SK-N-SH treated with all-trans-retinoic acid at 6 μM for 48 hours (cell line): ENCODE results near the gene PTPRB.

Experiments used
- ATAC-seq: fragments of 200-7000 bp; cut with Tn5 transposase; 3 replicates; pipeline ENCODE4 v1.9.1; 2020; ENCODE audit warnings: mild to moderate bottlenecking, moderate library complexity
- ARNTL ChIP-seq: fragments of 450-650 bp; formaldehyde crosslinking; IDR thresholded peaks from 2 replicates; pipeline ENCODE4 v1.5.0; 2020; ENCODE audit warnings: low read depth, mild to moderate bottlenecking, moderate library complexity, borderline replicate concordance
- BACH2 ChIP-seq: fragments of 250-450 bp; sonication (Bioruptor Pico); IDR thresholded peaks from 2 replicates; pipeline ENCODE4 v1.9.0; 2021; ENCODE audit warnings: mild to moderate bottlenecking, borderline replicate concordance
- CSDC2 ChIP-seq: fragments of 250-450 bp; sonication (Bioruptor Pico); IDR thresholded peaks from 2 replicates; pipeline ENCODE4 v1.5.0; 2020; ENCODE audit warnings: mild to moderate bottlenecking, moderate library complexity
- ESRRG ChIP-seq: fragments of 250-450 bp; sonication (Bioruptor Pico); IDR thresholded peaks from 2 replicates; pipeline ENCODE4 v1.6.1; 2021; ENCODE audit warnings: mild to moderate bottlenecking
- GLIS3 ChIP-seq: fragments of 250-450 bp; sonication (Bioruptor Pico); IDR thresholded peaks from 2 replicates; pipeline ENCODE4 v1.5.0; 2020; ENCODE audit warnings: mild to moderate bottlenecking, moderate library complexity
- ISL1 ChIP-seq: fragments of 250-450 bp; sonication (Bioruptor Pico); IDR thresholded peaks from 2 replicates; pipeline ENCODE4 v2.1.2; 2022; ENCODE audit warnings: mild to moderate bottlenecking, moderate library complexity
- OSR1 ChIP-seq: fragments of 250-450 bp; sonication (Bioruptor Pico); IDR thresholded peaks from 2 replicates; pipeline ENCODE4 v1.8.0; 2022; ENCODE audit warnings: moderate library complexity, mild to moderate bottlenecking, inconsistent platforms
- PPARA ChIP-seq: fragments of 250-450 bp; sonication (Bioruptor Pico); IDR thresholded peaks from 2 replicates; pipeline ENCODE4 v1.5.0; 2020; ENCODE audit warnings: mild to moderate bottlenecking, borderline replicate concordance
- RARB ChIP-seq: fragments of 250-450 bp; sonication (Bioruptor Pico); IDR thresholded peaks from 2 replicates; pipeline ENCODE4 v1.8.0; 2021; ENCODE audit warnings: mild to moderate bottlenecking, moderate library complexity
- SNAI2 ChIP-seq: fragments of 250-450 bp; sonication (Bioruptor Pico); IDR thresholded peaks from 2 replicates; pipeline ENCODE4 v1.5.0; 2020; ENCODE audit warnings: mild to moderate bottlenecking, moderate library complexity
- TCF4 ChIP-seq: fragments of 250-450 bp; sonication (Bioruptor Pico); IDR thresholded peaks from 2 replicates; pipeline ENCODE4 v1.8.0; 2021; ENCODE audit warnings: mild to moderate bottlenecking, moderate library complexity, borderline replicate concordance
- TOX ChIP-seq: fragments of 250-450 bp; sonication (Bioruptor Pico); IDR thresholded peaks from 2 replicates; pipeline ENCODE4 v1.8.0; 2021; ENCODE audit warnings: mild to moderate bottlenecking, moderate library complexity, borderline replicate concordance
- ZC3H10 ChIP-seq: fragments of 250-450 bp; sonication (Bioruptor Pico); IDR thresholded peaks from 2 replicates; pipeline ENCODE4 v1.5.1; 2021; ENCODE audit warnings: mild to moderate bottlenecking, moderate library complexity
- ZFP3 ChIP-seq: fragments of 250-450 bp; sonication (Bioruptor Pico); IDR thresholded peaks from 2 replicates; pipeline ENCODE4 v1.5.0; 2020; ENCODE audit warnings: mild to moderate bottlenecking, moderate library complexity
- ZFP30 ChIP-seq: fragments of 450-650 bp; formaldehyde crosslinking; IDR thresholded peaks from 2 replicates; pipeline ENCODE4 v1.5.0; 2022; ENCODE audit warnings: mild to moderate bottlenecking, moderate library complexity
- ZNF565 ChIP-seq: fragments of 450-650 bp; formaldehyde crosslinking; conservative IDR thresholded peaks from 2 replicates; pipeline ENCODE4 v1.5.0; 2020; ENCODE audit warnings: low read depth, mild to moderate bottlenecking, moderate library complexity
- ZNF70 ChIP-seq: fragments of 450-650 bp; formaldehyde crosslinking; IDR thresholded peaks from 2 replicates; pipeline ENCODE4 v1.5.0; 2020; ENCODE audit warnings: mild to moderate bottlenecking, moderate library complexity
- ZNF8 ChIP-seq: fragments of 450-650 bp; formaldehyde crosslinking; IDR thresholded peaks from 2 replicates; pipeline ENCODE4 v1.5.0; 2020; ENCODE audit warnings: mild to moderate bottlenecking, moderate library complexity
- TF ChIP-seq, protein P1 (sequence below): fragments of 250-450 bp; sonication (Bioruptor Pico); IDR thresholded peaks from 2 replicates; pipeline ENCODE4 v1.5.0; 2020; ENCODE audit warnings: mild to moderate bottlenecking, moderate library complexity
- TF ChIP-seq, protein P2 (sequence below): fragments of 250-450 bp; sonication (Bioruptor Pico); IDR thresholded peaks from 2 replicates; pipeline ENCODE4 v1.5.1; 2020; ENCODE audit warnings: low read depth, mild to moderate bottlenecking, moderate library complexity
- TF ChIP-seq, protein P3 (sequence below): fragments of 250-450 bp; sonication (Bioruptor Pico); IDR thresholded peaks from 2 replicates; pipeline ENCODE4 v1.8.0; 2021; ENCODE audit warnings: low read depth, mild to moderate bottlenecking, moderate library complexity, borderline replicate concordance

Gene PTPRB

DNA sequence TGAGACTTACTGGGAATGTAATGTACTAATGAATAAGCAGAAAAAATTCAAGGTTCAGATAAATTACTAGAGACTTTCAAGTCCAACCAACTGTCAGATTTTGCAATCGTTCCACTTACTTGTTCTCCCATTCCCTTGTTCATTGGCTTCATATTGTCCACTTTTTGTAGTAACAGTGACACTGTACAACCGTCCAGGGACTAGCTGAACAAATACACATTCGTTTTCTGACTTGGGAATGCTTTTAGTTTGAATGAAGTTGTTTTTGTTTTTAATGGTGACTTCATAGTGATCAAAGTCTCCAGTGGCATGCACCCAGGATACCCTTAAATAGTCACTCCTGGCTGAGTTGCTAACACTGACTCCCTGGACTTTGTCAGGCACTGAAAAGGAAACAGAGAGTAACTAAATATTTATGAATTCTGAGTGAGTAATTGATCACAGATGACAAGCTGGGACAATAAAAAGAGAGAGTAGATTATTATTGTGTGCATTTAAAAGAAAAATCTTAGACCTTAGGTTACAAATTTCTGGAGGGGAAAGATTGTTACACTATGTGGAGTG lies 65.4 kb downstream of the PTPRB start:
- peak; percentile 34; the same call in 1 of the 3 replicates for ATAC-seq
- TF ChIP-seq ARNTL (CRISPR knock-in tag) (no peak), OSR1 (no peak)

DNA sequence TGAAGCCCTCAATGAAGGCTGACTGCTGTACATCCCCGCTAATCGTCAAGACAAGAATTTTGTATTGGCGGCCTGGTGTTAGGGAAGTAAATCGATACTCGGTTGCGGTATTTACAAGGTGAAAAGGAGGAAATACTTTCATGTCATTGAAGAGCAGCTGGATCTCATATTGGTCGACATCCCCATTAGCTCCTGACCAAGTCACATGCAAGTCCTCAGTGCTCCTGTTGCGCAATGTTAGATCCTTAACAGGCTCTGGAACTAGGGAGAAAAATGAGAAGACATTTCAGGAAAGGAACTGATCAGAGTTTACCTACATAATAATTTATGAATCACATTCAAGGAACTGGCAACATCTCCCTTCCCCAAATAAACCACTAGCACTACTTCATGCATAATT lies 66.2 kb downstream of the PTPRB start:
- no peak for TF ChIP-seq ZNF565 (CRISPR knock-in tag)
- no peak for TF ChIP-seq BACH2 (CRISPR knock-in tag)
- TF ChIP-seq ZFP30 (CRISPR knock-in tag), result no peak
- TF ChIP-seq ZNF70 (CRISPR knock-in tag), result no peak
- TF ChIP-seq ZFP3 (CRISPR knock-in tag), result no peak
- no peak for TF ChIP-seq TCF4
- TF ChIP-seq, protein P1, sequence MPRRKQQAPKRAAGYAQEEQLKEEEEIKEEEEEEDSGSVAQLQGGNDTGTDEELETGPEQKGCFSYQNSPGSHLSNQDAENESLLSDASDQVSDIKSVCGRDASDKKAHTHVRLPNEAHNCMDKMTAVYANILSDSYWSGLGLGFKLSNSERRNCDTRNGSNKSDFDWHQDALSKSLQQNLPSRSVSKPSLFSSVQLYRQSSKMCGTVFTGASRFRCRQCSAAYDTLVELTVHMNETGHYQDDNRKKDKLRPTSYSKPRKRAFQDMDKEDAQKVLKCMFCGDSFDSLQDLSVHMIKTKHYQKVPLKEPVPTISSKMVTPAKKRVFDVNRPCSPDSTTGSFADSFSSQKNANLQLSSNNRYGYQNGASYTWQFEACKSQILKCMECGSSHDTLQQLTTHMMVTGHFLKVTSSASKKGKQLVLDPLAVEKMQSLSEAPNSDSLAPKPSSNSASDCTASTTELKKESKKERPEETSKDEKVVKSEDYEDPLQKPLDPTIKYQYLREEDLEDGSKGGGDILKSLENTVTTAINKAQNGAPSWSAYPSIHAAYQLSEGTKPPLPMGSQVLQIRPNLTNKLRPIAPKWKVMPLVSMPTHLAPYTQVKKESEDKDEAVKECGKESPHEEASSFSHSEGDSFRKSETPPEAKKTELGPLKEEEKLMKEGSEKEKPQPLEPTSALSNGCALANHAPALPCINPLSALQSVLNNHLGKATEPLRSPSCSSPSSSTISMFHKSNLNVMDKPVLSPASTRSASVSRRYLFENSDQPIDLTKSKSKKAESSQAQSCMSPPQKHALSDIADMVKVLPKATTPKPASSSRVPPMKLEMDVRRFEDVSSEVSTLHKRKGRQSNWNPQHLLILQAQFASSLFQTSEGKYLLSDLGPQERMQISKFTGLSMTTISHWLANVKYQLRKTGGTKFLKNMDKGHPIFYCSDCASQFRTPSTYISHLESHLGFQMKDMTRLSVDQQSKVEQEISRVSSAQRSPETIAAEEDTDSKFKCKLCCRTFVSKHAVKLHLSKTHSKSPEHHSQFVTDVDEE (CRISPR knock-in tag), result no peak
- no peak for TF ChIP-seq PPARA
- TF ChIP-seq OSR1, result no peak
- TF ChIP-seq ZNF8 (CRISPR knock-in tag), result no peak
- TF ChIP-seq, protein P2, sequence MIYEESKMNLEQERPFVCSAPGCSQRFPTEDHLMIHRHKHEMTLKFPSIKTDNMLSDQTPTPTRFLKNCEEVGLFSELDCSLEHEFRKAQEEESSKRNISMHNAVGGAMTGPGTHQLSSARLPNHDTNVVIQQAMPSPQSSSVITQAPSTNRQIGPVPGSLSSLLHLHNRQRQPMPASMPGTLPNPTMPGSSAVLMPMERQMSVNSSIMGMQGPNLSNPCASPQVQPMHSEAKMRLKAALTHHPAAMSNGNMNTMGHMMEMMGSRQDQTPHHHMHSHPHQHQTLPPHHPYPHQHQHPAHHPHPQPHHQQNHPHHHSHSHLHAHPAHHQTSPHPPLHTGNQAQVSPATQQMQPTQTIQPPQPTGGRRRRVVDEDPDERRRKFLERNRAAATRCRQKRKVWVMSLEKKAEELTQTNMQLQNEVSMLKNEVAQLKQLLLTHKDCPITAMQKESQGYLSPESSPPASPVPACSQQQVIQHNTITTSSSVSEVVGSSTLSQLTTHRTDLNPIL (CRISPR knock-in tag), result no peak
- TF ChIP-seq, protein P3, sequence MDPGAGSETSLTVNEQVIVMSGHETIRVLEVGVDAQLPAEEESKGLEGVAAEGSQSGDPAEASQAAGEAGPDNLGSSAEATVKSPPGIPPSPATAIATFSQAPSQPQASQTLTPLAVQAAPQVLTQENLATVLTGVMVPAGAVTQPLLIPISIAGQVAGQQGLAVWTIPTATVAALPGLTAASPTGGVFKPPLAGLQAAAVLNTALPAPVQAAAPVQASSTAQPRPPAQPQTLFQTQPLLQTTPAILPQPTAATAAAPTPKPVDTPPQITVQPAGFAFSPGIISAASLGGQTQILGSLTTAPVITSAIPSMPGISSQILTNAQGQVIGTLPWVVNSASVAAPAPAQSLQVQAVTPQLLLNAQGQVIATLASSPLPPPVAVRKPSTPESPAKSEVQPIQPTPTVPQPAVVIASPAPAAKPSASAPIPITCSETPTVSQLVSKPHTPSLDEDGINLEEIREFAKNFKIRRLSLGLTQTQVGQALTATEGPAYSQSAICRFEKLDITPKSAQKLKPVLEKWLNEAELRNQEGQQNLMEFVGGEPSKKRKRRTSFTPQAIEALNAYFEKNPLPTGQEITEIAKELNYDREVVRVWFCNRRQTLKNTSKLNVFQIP, result no peak
- TF ChIP-seq ZC3H10 (CRISPR knock-in tag), result no peak

DNA sequence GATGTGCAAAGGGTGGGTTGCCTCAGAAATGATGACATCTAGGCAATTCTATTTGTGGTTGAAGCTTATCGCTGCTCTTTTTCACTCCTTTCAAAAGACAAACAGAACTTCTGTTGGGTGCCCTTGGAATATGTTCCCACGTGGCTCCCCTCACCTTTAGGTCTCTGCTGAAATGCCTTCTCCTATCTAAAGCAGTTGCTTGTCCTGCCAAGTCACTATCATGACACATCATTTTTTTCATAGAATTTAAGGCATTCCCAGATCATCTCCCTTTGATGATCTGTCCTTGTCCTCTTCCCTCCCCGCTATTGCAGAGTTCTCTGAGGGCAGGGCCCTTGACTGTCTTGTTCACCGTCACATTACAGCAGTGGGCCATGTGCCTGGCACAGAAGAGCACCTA lies 75.7 kb downstream of the PTPRB start:
- ATAC-seq, result no peak
- TF ChIP-seq ZC3H10 (CRISPR knock-in tag) (no peak), RARB (no peak), GLIS3 (CRISPR knock-in tag) (no peak), ESRRG (CRISPR knock-in tag) (no peak), ZNF8 (CRISPR knock-in tag) (no peak), TOX (CRISPR knock-in tag) (no peak), SNAI2 (CRISPR knock-in tag) (no peak), ZFP3 (CRISPR knock-in tag) (no peak), PPARA (no peak), ISL1 (CRISPR knock-in tag) (no peak), CSDC2 (CRISPR knock-in tag) (no peak), ARNTL (CRISPR knock-in tag) (no peak), ZNF70 (CRISPR knock-in tag) (no peak), BACH2 (CRISPR knock-in tag) (no peak)
- TF ChIP-seq, protein P2 (CRISPR knock-in tag), result no peak
- TF ChIP-seq, protein P3, result no peak

More for the DNA sequence above, 66.2 kb downstream of the PTPRB start:
- no peak for ATAC-seq
